Vagina (tissue), 2 donors: ENCODE measurements around the gene NIT1. TPM values are rescaled to one million over a fixed set of nuclear protein-coding genes. Genes with fewer than 3 reads are reported as not detected.

Experiments used
- DNase-seq, 2 donors: peaks; one replicate each; pipeline ENCODE4 v3.0.0-alpha.2; 2017; ENCODE audit errors: extremely low spot score in 2 of 2
- H3K27ac ChIP-seq: fragments of 200-600 bp; sonication (generic); one replicate; pipeline ENCODE4 v1.5.1; 2019
- H3K27me3 ChIP-seq: fragments of 200-600 bp; sonication (generic); one replicate; pipeline ENCODE4 v1.5.1; 2019
- H3K36me3 ChIP-seq, 2 donors: fragments of 200-600 bp; sonication (generic); one replicate each; pipeline ENCODE4 v1.5.1; 2017 to 2019
- H3K4me1 ChIP-seq: fragments of 200-600 bp; sonication (generic); one replicate; pipeline ENCODE4 v1.5.1; 2019
- H3K4me3 ChIP-seq, 2 donors: fragments of 200-600 bp; sonication (generic); 1 replicate in 1 of 2; 2 replicates in 1 of 2; pipeline ENCODE4 v1.5.1; 2016 to 2019
- H3K9me3 ChIP-seq: fragments of 200-600 bp; sonication (generic); one replicate; pipeline ENCODE4 v1.5.1; 2019
- CTCF ChIP-seq, 3 experiments: fragments of 450-650 bp in 2 of 3; fragments of 200-600 bp in 1 of 3; sonication (generic) in 1 of 3; IDR thresholded peaks; one replicate each; pipeline ENCODE4 v1.5.1; 2017 to 2019; ENCODE audit warnings: antibody characterized with exemption in 3 of 3, mild to moderate bottlenecking in 2 of 3, moderate library complexity in 2 of 3
- POLR2A ChIP-seq, 2 donors: fragments of 450-650 bp; IDR thresholded peaks; one replicate each; pipeline ENCODE4 v1.6.1; 2017; ENCODE audit warnings: antibody characterized with exemption in 2 of 2, mild to moderate bottlenecking in 2 of 2, moderate library complexity in 2 of 2
- POLR2AphosphoS5 ChIP-seq, 2 donors: sonication (generic); formaldehyde crosslinking; IDR thresholded peaks; one replicate each; pipeline ENCODE4 v1.9.0; 2017; ENCODE audit warnings: antibody characterized with exemption in 2 of 2, mild to moderate bottlenecking in 2 of 2, low read depth in 1 of 2; ENCODE audit not compliant: insufficient read depth in 1 of 2
- intact Hi-C: fragments of 100-400 bp; cut with DNase I; formaldehyde crosslinking; loops from one replicate; pipeline ENCODE4 v1.15.1; 2023
- total RNA-seq: library from RNA; depleted of rRNA; stranded (reverse); fragments of >200 nt; gene quantifications from one replicate; pipeline ENCODE4 v1.2.3, GENCODE V29; 2016

Gene NIT1
- total RNA-seq, 1 donor from 2014 or later: 31.7 TPM

- H3K4me1 ChIP-seq: peaks cover 56% of the 10 kb centered on the region
Measured at GRCh38 chr1:161131523-161132409, 13.9 kb downstream of the NIT1 start.

GRCh38 chr1:161132410-161133219, 14.7 kb downstream of the NIT1 start, which contains the start of gene DEDD:
Gene DEDD, minus strand, starts transcription at chr1:161132667. Its CDS starts 8,205 bp downstream, at chr1:161124462.
- peak within 1 kb of the TSS; percentile 59 to 73 for H3K4me3 ChIP-seq
- TF ChIP-seq CTCF (IDR thresholded peaks at IDR 0.05) (no peak), POLR2A (IDR thresholded peaks at IDR 0.05) (peak in 1 of 2 donors; percentile 36), POLR2AphosphoS5 (IDR thresholded peaks at IDR 0.05; ENCODE audit: insufficient read depth in 1 of 2, low read depth in 1 of 2) (peak; percentile 78 to 80)
- intact Hi-C loops: no loop called here
- H3K27ac ChIP-seq: peak within 1 kb of the TSS; percentile 96
- no peaks in the 10 kb centered on the region for H3K9me3 ChIP-seq
- H3K4me1 ChIP-seq: peaks cover 52% of the 10 kb centered on the region
- no peaks in the 10 kb centered on the region for H3K27me3 ChIP-seq
- peaks cover 0 to 18% of the 10 kb centered on the region in 2 donors for H3K36me3 ChIP-seq
- DNase-seq: peak in 1 of 2 donors; percentile 96

More at GRCh38 chr1:161131523-161132409, 13.9 kb downstream of the NIT1 start:
- Histone ChIP-seq H3K9me3 (no peaks in the 10 kb centered on the region), H3K27ac (peak overlapping the region; percentile 96), H3K36me3 (peaks cover 0 to 20% of the 10 kb centered on the region in 2 donors), H3K27me3 (no peaks in the 10 kb centered on the region), H3K4me3 (peak overlapping the region; percentile 59 to 73)
- no peak for DNase-seq
- intact Hi-C loops: no loop called here
- TF ChIP-seq POLR2AphosphoS5 (IDR thresholded peaks at IDR 0.05; ENCODE audit: insufficient read depth in 1 of 2, low read depth in 1 of 2): no peak
- no peak for TF ChIP-seq POLR2A (IDR thresholded peaks at IDR 0.05)
- no peak for TF ChIP-seq CTCF (IDR thresholded peaks at IDR 0.05)

GRCh38 chr1:161133220-161133740, 15.4 kb downstream of the NIT1 start:
- TF ChIP-seq CTCF (IDR thresholded peaks at IDR 0.05): no peak
- peak in 1 of 2 donors; percentile 2 for TF ChIP-seq POLR2AphosphoS5 (IDR thresholded peaks at IDR 0.05; ENCODE audit: insufficient read depth in 1 of 2, low read depth in 1 of 2)
- TF ChIP-seq POLR2A (IDR thresholded peaks at IDR 0.05): no peak
- H3K36me3 ChIP-seq: peaks cover 0 to 12% of the 10 kb centered on the region in 2 donors
- no peaks in the 10 kb centered on the region for H3K9me3 ChIP-seq
- H3K27me3 ChIP-seq: no peaks in the 10 kb centered on the region
- peaks cover 47% of the 10 kb centered on the region for H3K4me1 ChIP-seq
- H3K4me3 ChIP-seq: peak overlapping the region; percentile 59 to 73
- intact Hi-C loops: no loop called here
- peak overlapping the region; percentile 96 for H3K27ac ChIP-seq
- no peak for DNase-seq

GRCh38 chr1:161137881-161138280, 20.0 kb downstream of the NIT1 start:
- Histone ChIP-seq H3K27ac (no peak overlapping the region), H3K4me1 (peaks cover 11% of the 10 kb centered on the region), H3K4me3 (no peak overlapping the region), H3K36me3 (no peaks in the 10 kb centered on the region), H3K9me3 (no peaks in the 10 kb centered on the region), H3K27me3 (no peaks in the 10 kb centered on the region)
- DNase-seq: no peak
- intact Hi-C loops: no loop called here
- TF ChIP-seq POLR2A (IDR thresholded peaks at IDR 0.05) (no peak), CTCF (IDR thresholded peaks at IDR 0.05) (no peak), POLR2AphosphoS5 (IDR thresholded peaks at IDR 0.05; ENCODE audit: insufficient read depth in 1 of 2, low read depth in 1 of 2) (no peak)
